Measurements from ENCODE around the gene ACTG2.
A peak's percentile ranks its signal among the peaks of the same experiment; 100 is the strongest.
"Not testable (repeated sequence)": the region's sequence is repeated elsewhere in the genome, so short reads cannot be mapped to it uniquely, and the experiment has no call there.

Gene ACTG2

DNA sequence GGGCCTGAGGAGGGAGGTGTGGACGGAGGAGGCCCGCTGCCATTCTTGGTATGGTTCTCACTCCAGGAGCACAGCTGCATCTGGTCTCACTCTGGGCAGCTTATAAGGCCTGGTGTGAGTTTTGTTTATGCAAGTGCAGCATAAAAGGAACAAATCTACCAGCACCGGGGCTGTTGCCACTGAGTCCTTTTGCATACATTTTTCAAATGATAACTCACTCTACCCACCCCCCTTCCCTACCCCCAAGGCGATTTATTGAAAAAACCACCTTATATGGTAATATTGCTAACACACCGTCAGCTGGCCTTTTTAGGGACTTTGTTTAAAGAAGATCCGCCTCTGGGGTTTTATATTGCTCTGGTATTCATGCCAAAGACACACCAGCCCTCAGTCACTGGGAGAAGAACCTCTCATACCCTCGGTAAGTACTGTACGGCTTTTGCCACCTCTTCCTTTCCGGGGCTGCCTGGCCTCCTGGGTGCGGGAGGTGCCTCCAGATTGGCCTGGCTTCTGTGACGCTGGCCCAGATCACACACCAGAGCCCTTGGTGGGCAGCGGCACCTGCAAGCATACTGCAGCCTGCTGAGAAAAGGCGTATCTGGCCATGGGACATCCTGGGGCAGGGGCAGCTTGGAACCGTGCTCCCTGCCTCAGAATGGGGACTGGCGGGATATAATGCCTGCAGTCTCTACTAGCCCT, at the start of gene ACTG2:
Gene ACTG2, plus strand, starts transcription at position 378 of the 699 bp plus-strand sequence. CDS start 8,304 bp downstream, outside the sequence.
- no peak for DNase-seq (ENCODE audit: low spot score)

DNA sequence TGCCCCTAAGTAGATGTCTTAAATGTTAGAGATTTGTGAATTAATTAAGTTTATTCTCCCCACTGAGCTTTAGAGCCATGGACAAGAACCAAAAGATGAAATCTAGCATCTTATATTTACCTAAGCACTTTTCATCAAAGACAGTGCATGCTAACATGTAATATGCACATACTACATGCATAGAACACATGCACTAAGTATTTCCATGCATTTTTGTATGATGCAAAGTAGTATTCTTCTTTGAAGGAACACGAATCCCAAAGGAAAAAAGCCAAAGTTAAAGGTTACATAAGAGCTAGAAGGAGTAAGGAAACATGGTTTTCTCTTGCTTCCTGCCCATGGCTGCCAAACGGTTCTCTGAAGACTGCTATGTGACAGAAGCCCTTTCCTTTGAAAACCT, 48.7 kb upstream of the ACTG2 start:
- DNase-seq (ENCODE audit: low spot score): no peak

DNA sequence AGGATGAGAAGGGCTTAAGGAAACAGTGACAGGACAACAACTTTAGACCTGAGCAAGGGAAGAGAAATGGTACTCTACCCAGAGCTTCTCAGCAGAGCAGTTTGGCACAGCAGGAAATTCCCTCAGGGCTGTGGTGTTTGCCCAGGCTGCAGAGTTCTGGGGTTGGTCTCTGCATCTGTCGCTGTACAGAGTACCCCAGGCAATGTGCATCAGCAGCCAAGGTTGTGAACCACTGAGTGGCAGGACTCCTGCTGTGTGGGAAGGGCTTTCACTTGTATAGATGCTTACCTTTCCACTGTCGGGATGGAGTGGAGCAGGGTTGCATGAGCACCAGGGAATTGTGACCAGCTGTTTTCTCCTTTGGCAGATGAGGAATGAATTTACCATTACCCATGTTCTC, 42.8 kb upstream of the ACTG2 start:
- no peak for DNase-seq (ENCODE audit: low spot score)

DNA sequence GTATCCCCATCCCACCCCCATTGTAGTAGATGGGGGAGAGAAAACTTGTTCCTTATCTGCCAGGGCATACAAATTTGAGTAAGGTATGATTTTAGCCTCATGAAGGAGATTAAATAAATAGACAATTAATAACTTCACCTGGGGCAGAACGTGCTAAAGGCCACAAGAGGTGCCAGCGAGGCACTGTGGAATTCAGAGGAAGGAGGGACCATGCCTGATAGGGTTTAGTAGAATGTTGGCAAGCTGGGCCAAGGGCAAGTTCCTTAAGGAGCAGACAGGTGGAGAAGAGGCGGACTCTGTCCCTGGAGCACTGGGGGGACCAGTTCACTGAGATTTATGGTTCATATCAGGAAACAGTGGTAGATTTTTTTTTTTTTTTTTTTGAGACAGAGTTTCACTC, 41.5 kb upstream of the ACTG2 start:
- DNase-seq (ENCODE audit: low spot score): peak; percentile 58

DNA sequence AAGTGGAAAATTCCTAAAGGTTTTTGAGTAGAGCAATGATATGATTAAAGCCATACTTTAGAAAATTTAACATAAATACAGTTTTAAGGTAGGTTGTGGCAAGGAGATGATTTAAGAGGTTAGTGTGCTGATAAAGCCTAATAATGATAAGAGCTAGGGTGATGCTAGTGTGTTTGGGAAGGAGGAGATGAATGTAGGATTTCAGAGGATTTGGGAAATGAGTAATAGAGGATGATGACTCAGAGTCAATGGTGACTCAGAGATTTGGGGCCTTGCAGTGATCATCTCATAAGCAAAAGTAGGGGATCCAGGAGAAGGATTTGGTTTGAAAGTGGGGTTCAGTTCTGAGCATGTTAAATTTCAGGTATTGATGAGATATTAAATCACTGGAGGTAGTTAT, 40.8 kb upstream of the ACTG2 start:
- DNase-seq (ENCODE audit: low spot score): no peak

DNA sequence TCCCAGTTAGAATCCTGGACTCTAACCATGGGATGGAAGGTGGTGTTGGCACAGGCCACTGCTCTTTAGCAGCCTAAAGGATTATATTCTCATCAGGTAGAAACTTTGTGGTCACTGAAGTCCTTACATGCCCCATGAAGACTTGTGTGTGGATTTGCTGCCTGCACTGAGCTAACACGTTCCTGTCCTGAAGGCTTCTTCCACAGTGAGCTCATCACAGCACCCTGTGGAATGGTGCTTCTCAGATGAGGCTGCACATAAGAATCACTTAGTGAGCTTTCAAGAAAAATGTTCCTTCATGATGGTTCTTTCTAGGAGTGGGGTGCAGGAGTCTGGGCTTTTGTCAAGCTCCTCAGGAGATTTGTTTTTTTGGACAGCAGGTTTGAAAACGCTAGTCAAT, 37.3 kb upstream of the ACTG2 start:
- DNase-seq (ENCODE audit: low spot score): no peak

DNA sequence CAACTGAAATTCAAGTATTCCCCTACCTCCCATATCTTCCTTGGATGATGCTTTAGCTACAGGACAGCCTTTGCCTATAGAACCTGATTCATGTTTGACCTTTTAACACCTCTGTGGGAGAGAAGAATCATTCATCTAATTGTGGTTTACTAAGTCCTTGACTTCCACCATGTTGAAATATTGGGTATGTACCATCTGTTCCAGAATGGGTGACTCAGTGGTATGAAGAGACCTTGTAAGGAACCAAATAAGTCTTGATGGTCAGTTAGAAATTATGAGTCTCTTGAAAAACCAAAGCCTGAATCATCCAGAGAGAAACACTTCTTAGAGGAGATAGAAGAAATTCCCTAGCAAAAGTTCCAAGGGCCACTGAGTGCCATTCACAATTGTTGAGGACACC, 36.6 kb upstream of the ACTG2 start:
- DNase-seq (ENCODE audit: low spot score): no peak

DNA sequence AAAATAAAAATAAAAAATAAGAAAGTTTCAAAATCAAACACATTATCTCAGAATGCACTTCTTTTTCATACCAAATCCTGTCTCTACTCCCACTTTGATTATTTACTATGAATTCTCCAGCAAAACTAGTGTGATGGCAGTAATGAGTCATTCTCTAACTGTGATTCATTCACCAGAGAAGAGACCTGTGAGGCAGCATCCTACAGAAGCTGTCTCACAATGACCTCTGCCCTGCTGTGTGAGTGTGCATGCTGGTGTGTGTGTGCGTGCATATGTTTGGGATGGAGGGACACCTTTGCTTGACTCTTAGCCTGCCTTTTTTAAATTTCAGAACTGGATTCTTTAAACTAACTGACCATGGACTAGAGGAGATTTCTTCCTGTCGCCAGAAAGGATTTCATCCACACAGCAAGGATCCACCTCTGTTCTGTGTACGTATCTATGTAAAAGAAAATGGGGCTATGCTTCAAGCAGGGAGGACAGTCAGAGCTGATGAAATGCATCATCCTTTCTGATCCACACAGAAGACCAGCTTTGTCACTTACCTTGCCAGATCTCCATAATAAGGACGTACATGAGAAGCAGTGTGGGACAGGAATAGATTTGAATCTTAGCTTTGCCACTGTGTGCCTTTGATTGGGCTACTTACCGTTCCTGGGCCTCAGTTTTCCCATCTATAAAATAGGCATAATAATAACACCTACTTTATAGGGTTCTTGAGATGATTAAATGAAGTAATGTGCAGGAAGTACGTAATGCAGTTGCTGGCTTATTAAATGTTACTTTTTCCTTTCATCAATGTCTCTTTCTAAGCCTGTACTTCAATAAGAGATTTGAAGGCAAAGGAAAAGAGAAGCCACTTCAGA, 32.9 kb upstream of the ACTG2 start:
- DNase-seq (ENCODE audit: low spot score): no peak

DNA sequence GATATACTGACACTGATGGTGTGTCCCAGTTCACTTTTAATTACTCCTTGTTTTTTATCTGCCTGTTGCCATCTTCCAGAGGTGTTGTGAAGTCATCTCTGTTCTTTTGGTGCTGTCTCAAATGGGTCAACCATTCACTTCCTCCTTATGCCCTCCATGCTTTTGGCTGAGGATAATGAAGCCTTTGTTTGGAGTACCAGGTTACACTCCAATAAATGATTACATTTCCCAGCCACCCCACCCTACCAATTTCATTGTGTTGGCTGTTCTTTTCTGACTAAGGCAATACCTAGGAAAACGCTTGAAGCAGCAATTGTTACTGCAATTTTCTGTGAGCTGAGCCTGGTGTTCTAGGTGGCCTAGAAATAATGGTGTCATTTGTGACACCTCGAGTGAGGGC, 29.8 kb upstream of the ACTG2 start:
- DNase-seq (ENCODE audit: low spot score): no peak

DNA sequence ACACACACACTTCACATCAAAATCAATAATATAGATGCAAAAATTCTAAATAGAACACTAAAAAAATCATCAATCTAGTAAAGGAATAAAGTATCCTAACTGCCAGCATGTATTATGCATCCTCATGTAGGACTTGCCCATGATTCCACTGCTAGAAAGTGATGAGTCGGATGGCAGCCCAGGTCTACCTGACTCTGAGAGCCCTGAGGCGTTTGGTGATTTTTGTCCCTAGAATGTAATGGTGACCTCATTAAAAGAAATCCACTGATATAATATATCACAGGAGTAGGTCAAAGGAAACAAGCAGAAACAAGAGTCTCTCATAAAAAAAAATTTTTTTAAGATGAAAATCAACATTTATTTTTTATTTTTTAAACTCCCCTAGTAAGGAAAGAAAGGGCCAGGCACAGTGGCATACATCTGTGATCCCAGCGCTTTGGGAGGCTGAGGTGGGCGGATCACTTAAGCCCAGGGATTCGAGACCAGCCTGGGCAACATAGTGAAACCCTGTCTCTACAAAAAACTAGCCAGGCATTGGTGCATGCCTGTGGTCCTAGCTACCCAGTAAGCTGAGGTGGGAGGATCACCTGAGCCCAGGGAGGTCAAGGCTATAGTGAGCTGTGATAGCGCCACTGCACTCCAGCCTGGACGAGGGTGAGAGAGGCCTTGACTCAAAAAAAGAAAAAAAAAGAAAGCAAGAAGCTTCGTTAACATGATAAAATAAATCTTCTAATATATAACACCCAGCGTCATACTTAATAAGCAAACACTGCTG, 24.4 kb upstream of the ACTG2 start:
- no peak for DNase-seq (ENCODE audit: low spot score)

DNA sequence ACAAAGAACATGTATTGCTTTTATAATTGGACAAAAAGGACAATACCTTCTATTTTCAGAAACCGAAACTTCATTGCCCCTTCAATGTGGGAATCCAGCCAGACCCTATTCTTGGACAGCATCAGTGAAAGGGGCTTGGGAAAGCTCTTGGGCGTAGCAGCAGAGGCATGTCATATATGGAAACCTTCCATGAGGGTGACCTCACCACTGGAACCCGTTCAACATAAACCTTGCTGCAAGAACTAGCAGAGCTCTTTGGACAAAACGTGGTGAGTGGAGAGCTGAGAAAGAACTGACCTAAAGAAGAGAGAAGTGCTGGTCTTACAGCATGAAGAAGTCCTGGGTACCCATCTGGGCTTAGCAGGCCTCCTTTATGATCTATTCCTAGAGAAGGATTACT, 22.7 kb upstream of the ACTG2 start:
- DNase-seq (ENCODE audit: low spot score): no peak

DNA sequence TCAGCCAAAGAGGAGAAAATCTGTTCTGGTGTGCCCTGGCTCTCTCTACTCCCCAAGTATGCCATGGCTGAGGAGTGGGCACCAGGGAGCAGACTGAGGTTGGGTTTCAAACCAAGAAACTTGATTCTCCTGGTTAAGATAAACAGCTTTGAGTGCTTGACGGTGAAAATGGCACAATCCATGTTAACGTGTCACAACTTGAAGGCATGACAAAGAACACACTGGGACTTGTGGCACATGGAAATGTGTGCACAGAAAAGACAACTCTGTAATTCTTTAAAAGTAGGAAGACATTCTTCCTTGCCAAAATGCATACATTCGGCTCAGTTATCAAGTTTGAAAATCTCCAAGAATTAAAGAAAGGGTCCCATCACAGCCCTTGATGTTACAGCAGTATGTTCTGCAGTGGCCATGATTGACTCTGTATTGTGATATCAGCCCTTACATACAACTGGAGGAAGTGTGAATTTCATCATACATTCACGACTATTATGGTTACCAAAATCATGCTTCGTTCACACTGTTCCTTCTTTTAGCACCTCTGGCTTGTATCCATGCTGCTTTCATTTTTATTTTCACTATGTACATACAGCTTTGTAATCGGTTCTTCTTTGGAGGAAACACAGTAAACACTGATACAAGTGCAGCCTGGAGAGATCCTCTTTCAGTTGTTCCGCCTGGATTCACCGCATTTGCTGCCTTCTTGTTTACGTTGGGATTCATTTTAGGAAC, 15.6 kb upstream of the ACTG2 start:
- DNase-seq (ENCODE audit: low spot score): no peak

DNA sequence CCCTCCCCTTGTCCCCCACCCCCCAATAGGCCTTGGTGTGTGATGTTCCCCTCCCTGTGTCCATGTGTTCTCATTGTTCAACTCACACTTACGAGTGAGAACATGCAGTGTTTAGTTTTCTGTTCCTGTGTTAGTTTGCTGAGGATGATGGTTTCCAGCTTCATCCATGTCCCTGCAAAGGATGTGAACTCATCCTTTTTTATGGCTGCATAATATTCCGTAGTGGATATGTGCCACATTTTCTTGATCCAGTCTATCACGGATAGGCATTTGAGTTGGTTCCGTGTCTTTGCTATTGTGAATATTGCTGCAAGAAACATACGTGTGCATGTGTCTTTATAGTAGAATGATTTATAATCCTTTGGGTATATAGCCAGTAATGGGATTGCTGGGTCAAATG, 14.8 kb upstream of the ACTG2 start:
- not testable (repeated sequence) for DNase-seq (ENCODE audit: low spot score)

DNA sequence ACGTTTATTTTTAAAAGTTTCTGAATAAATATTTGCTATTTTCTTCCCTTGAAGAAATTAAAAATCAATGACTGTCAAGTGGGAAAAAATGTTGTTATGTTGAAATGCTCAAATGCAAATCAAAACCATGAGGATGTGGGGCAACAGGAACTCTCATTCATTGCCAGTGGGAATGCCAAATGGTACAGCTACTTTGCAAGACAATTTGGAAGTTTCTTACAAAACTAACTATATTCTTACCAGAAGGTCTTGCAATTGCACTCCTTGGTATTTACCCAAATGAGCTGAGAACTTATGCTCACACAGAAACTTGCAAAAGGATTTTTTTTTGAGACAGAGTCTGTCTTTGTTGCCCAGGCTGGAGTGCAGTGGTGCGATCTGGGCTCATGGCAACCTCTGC, 7.4 kb upstream of the ACTG2 start:
- no peak for DNase-seq (ENCODE audit: low spot score)

DNA sequence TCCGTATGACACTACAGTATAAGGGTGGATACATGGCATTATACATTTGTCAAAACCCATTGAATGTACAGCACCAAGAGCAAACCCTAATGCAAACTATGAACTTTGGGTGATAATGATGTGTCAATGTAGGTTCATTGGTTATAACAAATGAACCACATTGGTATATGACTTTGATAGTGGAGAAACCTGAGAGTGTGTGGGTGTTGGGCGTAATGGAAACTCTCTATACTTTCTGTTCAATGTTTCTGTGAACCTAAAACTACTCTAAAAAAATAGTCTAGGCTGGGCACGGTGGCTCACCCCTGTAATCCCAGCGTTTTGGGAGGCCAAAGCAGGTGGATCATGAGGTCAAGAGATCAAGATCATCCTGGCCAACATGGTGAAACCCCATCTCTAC, 6.5 kb upstream of the ACTG2 start:
- DNase-seq (ENCODE audit: low spot score): no peak

DNA sequence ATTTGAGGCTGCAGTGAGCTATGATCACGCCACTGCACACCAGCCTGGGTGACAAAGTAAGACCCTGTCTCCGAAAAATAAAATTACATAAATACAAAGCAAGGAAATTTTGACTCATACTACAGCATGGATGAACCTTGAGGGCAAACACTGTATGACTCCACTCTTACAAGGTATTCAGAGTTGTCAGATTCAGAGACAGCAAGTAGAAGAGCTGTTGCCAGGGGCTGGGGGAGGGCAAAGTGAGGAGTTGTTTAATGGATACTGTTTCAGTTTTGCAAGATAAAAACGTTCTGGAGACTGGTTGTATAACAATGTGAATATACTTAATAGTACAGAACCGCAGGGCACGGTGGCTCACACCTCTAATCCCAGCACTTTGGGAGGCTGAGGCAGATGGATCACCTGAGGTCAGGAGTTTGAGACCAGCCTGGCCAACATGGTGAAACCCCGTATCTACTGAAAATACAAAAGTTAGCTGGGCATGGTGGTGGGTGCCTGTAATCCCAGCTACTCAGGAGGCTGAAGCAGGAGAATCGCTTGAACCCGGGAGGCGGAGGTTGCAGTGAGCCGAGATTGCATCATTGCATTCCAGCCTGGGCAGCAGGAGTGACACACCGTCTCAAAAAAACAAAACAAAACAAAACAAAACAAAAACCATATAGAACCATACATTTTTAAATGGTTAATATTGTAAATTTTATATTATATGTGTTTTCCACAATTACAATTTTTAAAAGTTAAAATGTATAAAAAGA, 5.0 kb upstream of the ACTG2 start:
- DNase-seq (ENCODE audit: low spot score): not testable (repeated sequence)

DNA sequence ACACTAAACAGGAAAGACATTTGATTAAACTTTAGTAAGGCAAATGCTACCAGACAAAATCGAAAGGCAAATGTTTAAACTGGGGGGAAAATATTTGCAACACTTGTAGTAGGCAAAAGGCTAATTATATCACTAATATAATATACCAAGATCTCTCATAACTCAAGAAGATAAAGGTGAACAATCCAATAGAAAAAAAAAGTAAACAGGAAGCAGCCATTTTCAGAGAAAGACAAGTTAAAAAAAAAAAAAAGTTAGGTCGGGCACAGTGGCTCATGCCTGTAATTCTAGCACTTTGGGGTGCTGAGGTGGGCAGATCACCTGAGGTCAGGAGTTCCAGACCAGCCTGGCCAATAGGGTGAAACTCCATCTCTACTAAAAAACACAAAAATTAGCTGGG, 4.4 kb upstream of the ACTG2 start:
- no peak for DNase-seq (ENCODE audit: low spot score)

DNA sequence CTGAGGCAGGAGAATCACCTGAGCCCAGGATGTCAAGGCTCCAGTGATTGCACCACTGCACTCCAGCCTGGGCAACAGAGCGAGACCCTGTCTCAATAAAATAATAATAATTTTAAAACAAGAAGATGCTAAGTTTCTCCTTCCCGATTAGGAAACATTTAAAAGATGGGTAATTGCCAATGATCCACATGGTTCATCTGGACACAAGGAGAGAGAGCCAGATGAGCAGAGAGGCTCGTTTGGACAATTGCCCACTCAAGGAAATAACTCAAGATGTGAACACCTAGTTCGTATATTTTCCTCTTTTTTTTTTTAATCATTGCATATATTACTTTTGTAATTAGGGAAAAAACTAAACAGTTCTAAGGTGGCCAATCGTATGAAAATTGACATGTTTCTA, 3.6 kb upstream of the ACTG2 start:
- DNase-seq (ENCODE audit: low spot score): no peak

DNA sequence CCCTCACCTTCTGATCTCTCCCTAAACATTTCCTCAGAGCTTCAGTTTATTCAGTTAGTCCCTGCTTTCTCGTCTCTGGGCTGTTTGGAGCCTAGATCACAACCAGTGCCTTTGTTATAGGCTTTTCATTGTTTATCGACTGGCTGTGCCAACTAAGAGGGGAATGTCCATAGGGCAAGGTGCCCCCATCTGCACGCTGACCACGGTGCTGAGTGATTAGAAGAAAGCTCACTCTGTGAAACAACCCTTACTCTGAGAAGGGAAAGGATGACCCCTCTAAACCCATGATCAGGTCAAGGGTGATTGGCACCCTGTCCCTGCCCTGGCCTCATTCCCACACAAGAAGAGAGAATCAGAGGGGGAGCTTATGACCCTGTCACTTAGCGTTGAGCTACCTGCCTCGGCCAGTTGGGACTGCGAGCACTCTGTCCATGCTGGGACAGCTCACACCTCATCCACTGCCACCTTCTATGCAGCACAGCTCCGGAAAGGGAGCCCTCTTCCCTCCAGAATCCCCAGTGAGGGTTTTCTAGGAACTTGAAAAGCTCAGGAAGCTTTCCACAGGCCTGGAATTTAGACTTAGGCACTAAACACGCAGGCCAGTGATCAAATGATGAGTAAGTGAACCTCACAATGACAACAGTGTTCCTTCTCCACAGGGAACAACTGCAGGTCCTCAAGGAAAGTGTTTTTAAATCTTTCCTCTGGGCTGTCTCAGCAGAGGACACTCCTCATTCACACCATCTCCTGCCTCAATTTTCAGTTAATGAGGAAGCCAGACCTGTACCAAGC, 2.3 kb upstream of the ACTG2 start:
- DNase-seq (ENCODE audit: low spot score): no peak

DNA sequence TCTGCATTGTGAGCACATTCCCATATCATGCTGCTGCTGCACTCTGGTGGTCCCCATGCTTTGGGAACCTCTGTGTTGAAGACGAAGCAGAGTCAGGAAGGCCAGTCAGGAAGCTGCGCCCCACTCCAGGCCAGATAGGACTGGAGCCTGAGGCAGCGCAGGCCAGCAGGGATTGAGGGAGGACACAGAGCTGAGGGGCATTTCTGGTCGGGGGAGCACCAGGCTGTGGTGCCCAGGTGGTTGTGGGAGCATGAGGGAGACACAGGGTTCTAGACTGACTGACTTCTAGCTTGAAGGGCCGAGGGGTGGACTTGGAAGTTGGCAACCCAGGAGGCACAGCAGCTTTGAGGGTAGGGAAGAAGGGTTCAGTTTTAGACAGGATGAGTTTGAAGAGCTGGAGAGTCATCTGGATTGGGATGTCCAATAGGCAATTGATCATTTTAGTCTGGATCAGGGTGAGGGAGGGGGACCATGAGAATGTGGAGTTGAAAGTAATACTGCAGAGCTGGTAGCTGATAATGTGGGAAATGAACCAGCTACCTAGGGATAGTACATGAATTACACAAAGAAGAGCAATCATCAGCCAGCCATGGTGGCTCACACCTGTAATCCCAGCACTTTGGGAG, 1.4 kb upstream of the ACTG2 start:
- DNase-seq (ENCODE audit: low spot score): no peak

Data from NAMALWA (cell line).